SK-N-SH (cell line): ENCODE data around the gene MCCD1.

Experiments used
- CTCF ChIP-seq: fragments of 200-600 bp; sonication (generic); IDR thresholded peaks from 2 replicates; pipeline ENCODE4 v1.6.1; 2017; ENCODE audit warnings: antibody characterized with exemption, mild to moderate bottlenecking, moderate library complexity
- EP300 ChIP-seq, 2 experiments: IDR thresholded peaks; 2 replicates each; pipeline versions ENCODE4 v1.4.0 to v1.6.1; 2012; ENCODE audit warnings: borderline replicate concordance in 1 of 2, low read depth in 1 of 2, low read length in 1 of 2
- GABPA ChIP-seq: IDR thresholded peaks from 2 replicates; pipeline ENCODE4 v1.4.0; 2012; ENCODE audit warnings: low read depth, mild to moderate bottlenecking
- JUND ChIP-seq: IDR thresholded peaks from 2 replicates; pipeline ENCODE4 v1.4.0; 2012
- MEF2A ChIP-seq: IDR thresholded peaks from 2 replicates; pipeline ENCODE4 v1.4.0; 2012; ENCODE audit warnings: low read depth, borderline replicate concordance
- NFIC ChIP-seq: IDR thresholded peaks from 2 replicates; pipeline ENCODE4 v1.4.0; 2012; ENCODE audit warnings: borderline replicate concordance
- NRF1 ChIP-seq: IDR thresholded peaks from 2 replicates; pipeline ENCODE4 v1.6.1; 2012; ENCODE audit warnings: low read depth, mild to moderate bottlenecking, low read length
- RAD21 ChIP-seq: IDR thresholded peaks from 2 replicates; pipeline ENCODE4 v1.6.1; 2012; ENCODE audit warnings: mild to moderate bottlenecking, low read length
- RCOR1 ChIP-seq: fragments of 150-350 bp; IDR thresholded peaks from 2 replicates; pipeline ENCODE4 v1.6.1; 2017; ENCODE audit warnings: antibody characterized with exemption, low read length
- REST ChIP-seq: IDR thresholded peaks from 2 replicates; pipeline ENCODE4 v1.6.1; 2012; ENCODE audit warnings: mild to moderate bottlenecking, low read depth, low read length, moderate library complexity
- SIN3A ChIP-seq: IDR thresholded peaks from 2 replicates; pipeline ENCODE4 v1.6.1; 2012; ENCODE audit warnings: low read depth, mild to moderate bottlenecking, low read length, moderate library complexity, borderline replicate concordance
- TCF12 ChIP-seq: IDR thresholded peaks from 2 replicates; pipeline ENCODE4 v1.4.0; 2012
- TF ChIP-seq, protein P1 (sequence below): IDR thresholded peaks from 2 replicates; pipeline ENCODE4 v1.4.0; 2012; ENCODE audit warnings: low read depth, borderline replicate concordance

- TF ChIP-seq GABPA (no peak), RAD21 (no peak), NRF1 (no peak), CTCF (no peak), NFIC (no peak), JUND (no peak), REST (no peak), TCF12 (no peak), RCOR1 (no peak), SIN3A (no peak), EP300 (IDR thresholded peaks at IDR 0.05; ENCODE audit: borderline replicate concordance in 1 of 2, low read depth in 1 of 2, low read length in 1 of 2) (no peak), MEF2A (no peak)
- TF ChIP-seq, protein P1, sequence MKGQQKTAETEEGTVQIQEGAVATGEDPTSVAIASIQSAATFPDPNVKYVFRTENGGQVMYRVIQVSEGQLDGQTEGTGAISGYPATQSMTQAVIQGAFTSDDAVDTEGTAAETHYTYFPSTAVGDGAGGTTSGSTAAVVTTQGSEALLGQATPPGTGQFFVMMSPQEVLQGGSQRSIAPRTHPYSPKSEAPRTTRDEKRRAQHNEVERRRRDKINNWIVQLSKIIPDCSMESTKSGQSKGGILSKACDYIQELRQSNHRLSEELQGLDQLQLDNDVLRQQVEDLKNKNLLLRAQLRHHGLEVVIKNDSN = no peak
Observed at GRCh38 chr6:31545291-31545690, 16.5 kb downstream of the MCCD1 start.
